SK-N-MC (cell line): ENCODE results near the gene RRAGD.

ENCODE experiments used
- DNase-seq: peaks from one replicate; pipeline ENCODE4 v3.0.0-alpha.2; 2011; ENCODE audit warnings: low read depth, low spot score
- H3K27ac ChIP-seq: fragments of 200-600 bp; sonication (generic); 2 replicates; pipeline ENCODE4 v1.5.1; 2016; ENCODE audit warnings: mixed run types
- H3K36me3 ChIP-seq: fragments of 200-600 bp; sonication (generic); 2 replicates; pipeline ENCODE4 v1.6.1; 2017; ENCODE audit warnings: antibody characterized with exemption, low read length, mixed read lengths; ENCODE audit not compliant: insufficient read depth
- H3K4me3 ChIP-seq: fragments of 200-600 bp; sonication (generic); 2 replicates; pipeline ENCODE4 v1.5.1; 2016
- H3K9ac ChIP-seq: fragments of 200-600 bp; sonication (generic); 2 replicates; pipeline ENCODE4 v1.8.0; 2017; ENCODE audit warnings: mixed run types, mixed read lengths; ENCODE audit not compliant: insufficient read length
- H3K9me3 ChIP-seq: fragments of 200-600 bp; sonication (generic); 2 replicates; pipeline ENCODE4 v1.6.1; 2017; ENCODE audit warnings: low read depth, mild to moderate bottlenecking, antibody characterized with exemption, low read length, moderate library complexity, mixed read lengths
- EZH2 ChIP-seq: fragments of 200-600 bp; sonication (generic); IDR thresholded peaks from one replicate; pipeline ENCODE4 v1.6.1; 2017; ENCODE audit warnings: antibody characterized with exemption
- FOXP2 ChIP-seq: optimal IDR thresholded peaks from 2 replicates; pipeline ENCODE3; 2011; ENCODE audit warnings: mild to moderate bottlenecking, moderate library complexity; ENCODE audit not compliant: insufficient read depth; ENCODE audit errors: extremely low read length, control extremely low read depth
- POLR2AphosphoS5 ChIP-seq: IDR thresholded peaks from 2 replicates; pipeline ENCODE4 v1.6.1; 2012; ENCODE audit warnings: mild to moderate bottlenecking, low read depth, low read length, borderline replicate concordance

The RRAGD gene, protein sequence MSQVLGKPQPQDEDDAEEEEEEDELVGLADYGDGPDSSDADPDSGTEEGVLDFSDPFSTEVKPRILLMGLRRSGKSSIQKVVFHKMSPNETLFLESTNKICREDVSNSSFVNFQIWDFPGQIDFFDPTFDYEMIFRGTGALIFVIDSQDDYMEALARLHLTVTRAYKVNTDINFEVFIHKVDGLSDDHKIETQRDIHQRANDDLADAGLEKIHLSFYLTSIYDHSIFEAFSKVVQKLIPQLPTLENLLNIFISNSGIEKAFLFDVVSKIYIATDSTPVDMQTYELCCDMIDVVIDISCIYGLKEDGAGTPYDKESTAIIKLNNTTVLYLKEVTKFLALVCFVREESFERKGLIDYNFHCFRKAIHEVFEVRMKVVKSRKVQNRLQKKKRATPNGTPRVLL

DNA sequence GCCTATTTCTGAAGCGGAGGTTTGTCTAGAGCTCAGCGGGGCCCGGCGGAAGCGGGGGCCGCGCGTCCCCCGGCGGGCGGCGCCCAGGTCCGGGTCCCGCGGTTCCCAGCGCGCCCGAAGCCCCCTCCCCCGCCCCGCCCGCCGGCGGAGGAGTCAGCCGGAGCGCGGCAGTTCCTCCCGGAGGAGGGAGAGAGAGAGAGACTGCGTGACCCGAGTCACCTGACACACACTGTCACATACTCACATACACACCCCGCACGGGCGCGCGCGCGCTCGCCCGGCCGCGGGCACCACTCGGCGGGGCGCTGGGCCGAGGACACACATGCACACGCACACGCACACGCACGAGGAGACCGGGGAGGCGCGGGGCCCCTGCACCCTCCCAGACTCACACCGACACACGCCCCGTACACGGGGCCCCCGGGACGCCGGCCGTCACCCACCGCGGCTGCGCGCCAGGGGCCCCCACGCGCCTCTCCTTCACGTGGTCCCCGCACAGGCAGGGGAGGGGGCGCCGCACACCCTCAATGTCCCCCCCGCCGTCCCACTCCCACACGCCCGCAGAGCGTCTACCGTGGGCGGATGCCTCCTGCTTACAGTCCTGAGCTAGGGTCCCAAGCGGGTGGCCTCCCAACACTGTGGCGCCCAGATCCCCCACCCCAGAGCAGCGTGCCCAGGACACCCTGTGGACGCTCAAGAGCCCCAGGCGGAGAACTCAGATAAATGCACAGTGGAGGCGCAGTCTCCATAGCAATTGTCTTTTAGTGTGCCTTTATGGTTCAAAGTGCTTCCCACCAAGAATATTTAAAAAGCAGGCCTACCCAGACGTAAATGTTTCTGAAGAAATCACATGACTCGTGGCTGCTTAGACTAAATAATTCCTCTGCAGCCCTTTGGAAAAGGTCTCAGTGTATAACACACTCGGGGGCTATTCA is at the start of gene RRAGD:
TSS of gene RRAGD (minus strand) at position 203 of the 935 bp plus-strand sequence. CDS start 280 bp downstream, outside the sequence.
- TF ChIP-seq EZH2 (no peak), POLR2AphosphoS5 (0 out of 2 replicates have a peak, but pooled peaks have one; percentile 32)
- H3K27ac ChIP-seq, result no peak within 1 kb of the TSS
- no peaks in the 10 kb centered on the region for H3K9me3 ChIP-seq
- peak within 1 kb of the TSS; percentile 90 for H3K4me3 ChIP-seq
- peak within 1 kb of the TSS; percentile 77 for H3K9ac ChIP-seq
- DNase-seq, result no peak
- no peaks in the 10 kb centered on the region for H3K36me3 ChIP-seq

DNA sequence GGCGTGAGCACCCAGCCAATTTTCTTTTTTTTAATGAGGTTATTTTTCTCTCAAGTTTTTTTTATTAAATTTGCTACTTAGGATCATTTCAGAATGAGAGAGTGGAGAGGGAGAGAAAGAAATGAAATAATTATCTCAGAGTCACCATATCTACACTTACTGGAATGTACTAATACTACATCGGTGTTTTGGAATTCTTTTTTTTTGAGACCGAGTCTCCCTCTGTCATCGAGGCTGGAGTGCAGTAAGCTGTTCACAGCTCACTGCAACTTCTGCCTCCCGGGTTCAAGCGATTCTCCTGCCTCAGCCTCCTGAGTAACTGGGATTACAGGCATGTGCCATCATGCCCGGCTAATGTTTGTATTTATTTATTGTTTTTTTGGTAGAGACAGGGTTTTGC is 48.6 kb upstream of the RRAGD start:
- no peaks in the 10 kb centered on the region for H3K36me3 ChIP-seq
- TF ChIP-seq EZH2 (no peak), POLR2AphosphoS5 (no peak), FOXP2 (no peak)
- no peak overlapping the region for H3K4me3 ChIP-seq
- no peaks in the 10 kb centered on the region for H3K9me3 ChIP-seq
- H3K9ac ChIP-seq, result no peak overlapping the region
- DNase-seq, result no peak
- no peak overlapping the region for H3K27ac ChIP-seq

DNA sequence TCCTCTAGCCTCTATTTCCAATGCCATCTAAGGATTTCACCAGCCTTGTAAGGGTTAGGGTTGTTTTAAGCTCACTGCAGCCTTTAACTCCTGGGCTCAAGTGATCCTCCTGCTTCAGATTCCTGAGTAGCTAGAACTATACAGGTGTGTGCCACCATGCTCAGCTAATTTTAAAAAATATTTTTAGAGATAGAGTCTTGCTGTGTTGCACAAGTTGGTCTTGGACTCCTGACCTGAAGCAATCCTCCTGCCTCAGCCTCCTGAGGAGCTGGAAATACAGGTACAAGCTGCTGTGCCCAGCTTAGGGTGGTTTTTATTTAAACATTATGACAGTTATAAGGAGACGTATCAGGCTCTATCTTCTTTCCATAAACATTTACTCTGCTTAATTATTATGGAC is 47.4 kb upstream of the RRAGD start:
- H3K9me3 ChIP-seq, result no peaks in the 10 kb centered on the region
- no peak for TF ChIP-seq POLR2AphosphoS5
- TF ChIP-seq EZH2, result no peak
- no peak for TF ChIP-seq FOXP2

DNA sequence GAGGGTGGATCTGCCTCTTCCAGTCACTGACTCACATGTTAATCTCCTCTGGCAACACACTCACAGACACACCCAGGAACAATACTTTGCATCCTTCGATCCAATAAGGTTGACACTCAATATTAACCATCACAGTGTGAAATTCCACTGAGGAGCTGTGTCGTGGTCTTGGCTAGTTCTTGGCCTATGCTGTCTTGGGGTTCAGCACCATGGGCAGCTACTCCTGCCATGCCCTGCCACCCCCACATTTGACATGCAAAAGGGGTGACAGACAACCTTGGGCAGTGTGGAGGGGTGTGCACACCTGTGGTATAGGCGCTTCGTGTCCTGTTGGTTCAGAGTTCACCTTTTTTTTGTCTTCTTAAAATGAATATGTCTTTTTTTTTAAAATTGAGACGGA is 46.6 kb upstream of the RRAGD start:
- Histone ChIP-seq H3K27ac (no peak overlapping the region), H3K9ac (no peak overlapping the region), H3K4me3 (no peak overlapping the region), H3K36me3 (no peaks in the 10 kb centered on the region), H3K9me3 (no peaks in the 10 kb centered on the region)
- no peak for DNase-seq
- no peak for TF ChIP-seq POLR2AphosphoS5
- no peak for TF ChIP-seq EZH2
- TF ChIP-seq FOXP2, result no peak

More for the DNA sequence above, 47.4 kb upstream of the RRAGD start:
- no peaks in the 10 kb centered on the region for H3K36me3 ChIP-seq
- H3K4me3 ChIP-seq, result no peak overlapping the region
- no peak for DNase-seq
- H3K9ac ChIP-seq, result no peak overlapping the region
- H3K27ac ChIP-seq, result no peak overlapping the region

DNA sequence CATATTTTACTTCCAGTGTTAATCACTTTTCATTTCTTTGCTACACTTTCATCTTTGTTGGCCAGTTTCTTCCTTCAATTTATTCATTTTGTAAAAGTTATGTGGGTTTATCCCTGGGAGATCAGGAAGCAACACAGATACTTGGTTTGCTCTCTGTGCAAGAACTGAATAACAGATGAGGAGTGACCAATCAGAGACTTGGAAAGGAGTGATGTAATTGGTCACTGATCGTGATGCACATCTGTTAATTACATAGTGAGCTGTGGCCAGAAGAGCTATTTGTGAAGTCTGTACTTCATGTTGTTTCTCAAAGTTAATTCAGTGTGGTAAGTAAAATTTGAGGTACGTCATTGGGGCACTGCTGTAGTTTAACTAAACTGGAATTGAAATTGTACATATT is 42.2 kb upstream of the RRAGD start:
- DNase-seq, result no peak
- H3K4me3 ChIP-seq, result no peak overlapping the region
- TF ChIP-seq POLR2AphosphoS5 (no peak), EZH2 (no peak), FOXP2 (no peak)
- H3K36me3 ChIP-seq, result no peaks in the 10 kb centered on the region
- no peak overlapping the region for H3K9ac ChIP-seq
- no peaks in the 10 kb centered on the region for H3K9me3 ChIP-seq
- no peak overlapping the region for H3K27ac ChIP-seq

DNA sequence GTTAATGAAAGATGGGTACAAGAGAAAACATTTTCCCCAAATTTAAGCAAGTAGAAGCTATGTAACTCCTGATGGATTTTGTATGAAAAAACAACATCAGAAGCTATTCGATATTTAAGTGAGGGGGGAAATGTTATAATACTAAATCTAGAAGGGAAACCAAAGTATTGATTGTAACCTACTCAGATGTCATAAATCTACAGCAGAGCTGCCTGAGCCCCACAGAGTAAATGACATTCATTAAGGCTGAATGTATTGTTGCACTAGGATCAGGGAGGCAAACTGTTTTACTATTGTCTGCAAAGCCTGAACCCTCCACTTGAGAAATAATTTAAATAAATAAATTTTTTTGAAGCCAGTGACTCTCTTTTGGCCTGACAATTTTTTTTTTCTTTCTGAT is 40.2 kb upstream of the RRAGD start:
- TF ChIP-seq POLR2AphosphoS5, result no peak
- no peak for TF ChIP-seq FOXP2
- TF ChIP-seq EZH2, result no peak
- Histone ChIP-seq H3K9me3 (no peaks in the 10 kb centered on the region), H3K9ac (no peak overlapping the region), H3K4me3 (no peak overlapping the region), H3K27ac (no peak overlapping the region), H3K36me3 (no peaks in the 10 kb centered on the region)
- DNase-seq, result no peak

DNA sequence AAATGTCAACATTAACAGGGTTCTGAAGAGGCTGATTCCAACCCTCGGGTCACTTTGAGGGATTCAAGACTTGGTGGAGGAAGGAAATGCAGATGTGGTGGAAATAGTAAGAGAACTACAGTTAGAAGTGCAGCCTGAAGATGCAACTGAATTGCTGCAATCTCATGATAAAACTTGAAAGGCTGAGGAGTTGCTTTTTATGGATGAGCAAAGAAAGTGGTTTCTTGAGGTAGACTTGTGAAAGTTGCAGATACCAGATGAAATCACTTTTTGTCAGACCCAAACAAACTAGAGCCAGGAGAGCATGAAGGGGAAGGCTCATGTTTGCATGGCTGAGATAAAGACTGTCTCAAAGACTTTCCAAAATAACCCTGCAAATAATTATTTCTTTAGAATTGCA is 37.1 kb upstream of the RRAGD start:
- DNase-seq, result no peak
- H3K9me3 ChIP-seq, result no peaks in the 10 kb centered on the region
- H3K4me3 ChIP-seq, result no peak overlapping the region
- no peaks in the 10 kb centered on the region for H3K36me3 ChIP-seq
- TF ChIP-seq FOXP2 (no peak), POLR2AphosphoS5 (no peak), EZH2 (no peak)
- no peak overlapping the region for H3K27ac ChIP-seq
- no peak overlapping the region for H3K9ac ChIP-seq

DNA sequence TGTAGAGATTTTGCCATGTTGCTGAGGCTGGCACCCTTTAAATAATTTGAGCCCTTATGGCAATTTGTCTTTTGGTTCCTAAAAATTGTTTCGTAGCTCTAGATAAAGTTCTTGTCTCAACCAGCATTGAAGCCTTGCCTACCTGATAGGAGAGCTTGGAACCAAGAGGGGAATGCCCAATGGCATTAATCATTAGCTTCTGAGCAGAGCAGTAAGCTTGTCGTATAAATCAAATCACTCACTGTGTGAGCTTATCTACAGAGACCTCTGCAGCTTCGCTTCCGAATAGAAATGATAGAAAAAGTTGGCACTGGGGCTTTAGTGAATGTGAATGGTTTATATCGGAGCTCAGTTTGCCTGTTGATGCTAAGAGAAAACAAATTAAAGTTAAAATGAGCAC is 31.6 kb upstream of the RRAGD start:
- TF ChIP-seq EZH2 (no peak), POLR2AphosphoS5 (no peak), FOXP2 (no peak)
- H3K9me3 ChIP-seq, result no peaks in the 10 kb centered on the region
- H3K4me3 ChIP-seq, result no peak overlapping the region
- H3K27ac ChIP-seq, result no peak overlapping the region
- no peaks in the 10 kb centered on the region for H3K36me3 ChIP-seq
- no peak for DNase-seq
- H3K9ac ChIP-seq, result no peak overlapping the region
